SK-N-SH (cell line): Measurements from ENCODE around the gene CMTM2. TPM values are rescaled to one million over a fixed set of nuclear protein-coding genes. Genes with fewer than 3 reads are reported as not detected.

Experiments used
- CTCF ChIA-PET: fragments of 300-600, 350-600 bp; formaldehyde crosslinking; extraction: SDS; loops from one replicate; lab custom pipeline; 2021; lab: Yijun Ruan, JAX
- POLR2A ChIA-PET: fragments of 350-600 bp; sonication (Branson Sonifier 250); formaldehyde crosslinking; extraction: SDS; loops from one replicate; lab custom pipeline; 2020; ENCODE audit warnings: antibody characterized with exemption, inconsistent platforms; lab: Yijun Ruan, JAX
- DNase-seq: peaks from one replicate; pipeline ENCODE4 v3.0.0; 2012
- H2AFZ ChIP-seq: fragments of 200-600 bp; sonication (generic); 2 replicates; pipeline ENCODE4 v1.8.1; 2016; ENCODE audit warnings: antibody characterized with exemption, mild to moderate bottlenecking, low read depth
- H3F3A ChIP-seq: fragments of 200-600 bp; sonication (generic); replicated peaks from 2 replicates; pipeline ENCODE3; 2016; ENCODE audit warnings: antibody characterized with exemption, mild to moderate bottlenecking; ENCODE audit not compliant: insufficient read depth
- H3K27ac ChIP-seq, 2 experiments: fragments of 200-500 bp in 1 of 2; fragments of 200-600 bp in 1 of 2; sonication (Bioruptor generic) in 1 of 2; sonication (generic), shearing (Covaris generic) in 1 of 2; 2 replicates each; pipeline versions ENCODE4 v1.5.1 to v1.6.1; 2014 to 2016; ENCODE audit warnings: low read depth in 2 of 2, inconsistent platforms in 1 of 2, low read length in 1 of 2, mild to moderate bottlenecking in 1 of 2, mixed read lengths in 1 of 2
- H3K27me3 ChIP-seq: fragments of 200-600 bp; sonication (generic), shearing (Covaris generic); 2 replicates; pipeline ENCODE4 v1.6.1; 2016; ENCODE audit warnings: mixed run types; ENCODE audit not compliant: insufficient read depth
- H3K36me3 ChIP-seq, 2 experiments: fragments of 200-500 bp in 1 of 2; fragments of 200-600 bp in 1 of 2; sonication (Bioruptor generic) in 1 of 2; sonication (generic) in 1 of 2; replicated peaks in 1 of 2; 2 replicates each; pipeline versions ENCODE3 to v1.5.1; 2014 to 2016; ENCODE audit warnings: low read length in 1 of 2, mild to moderate bottlenecking in 1 of 2; ENCODE audit not compliant: insufficient read depth in 2 of 2, control insufficient read depth in 1 of 2
- H3K4me1 ChIP-seq, 2 experiments: fragments of 200-500 bp in 1 of 2; fragments of 200-600 bp in 1 of 2; sonication (Bioruptor generic) in 1 of 2; sonication (generic), shearing (Covaris generic) in 1 of 2; 2 replicates each; pipeline versions ENCODE4 v1.5.1 to v1.6.1; 2014 to 2016; ENCODE audit warnings: low read depth in 1 of 2, low read length in 1 of 2, mixed run types in 1 of 2; ENCODE audit not compliant: insufficient read depth in 2 of 2, control insufficient read depth in 1 of 2
- H3K4me2 ChIP-seq: fragments of 200-600 bp; sonication (generic), shearing (Covaris generic); 2 replicates; pipeline ENCODE4 v1.6.1; 2017; ENCODE audit warnings: mixed run types
- H3K4me3 ChIP-seq, 2 experiments: fragments of 200-500 bp in 1 of 2; fragments of 200-600 bp in 1 of 2; sonication (Bioruptor generic) in 1 of 2; sonication (generic), shearing (Covaris generic) in 1 of 2; 2 replicates each; pipeline versions ENCODE4 v1.5.1 to v1.8.1; 2014 to 2016; ENCODE audit warnings: low read depth in 2 of 2, inconsistent platforms in 1 of 2, low read length in 1 of 2, mild to moderate bottlenecking in 1 of 2, mixed read lengths in 1 of 2, moderate library complexity in 1 of 2
- H3K79me2 ChIP-seq: fragments of 200-600 bp; sonication (generic); 2 replicates; pipeline ENCODE4 v1.8.1; 2017; ENCODE audit warnings: mild to moderate bottlenecking; ENCODE audit not compliant: insufficient read depth
- H3K9ac ChIP-seq: fragments of 200-600 bp; sonication (generic); 2 replicates; pipeline ENCODE4 v1.6.1; 2017; ENCODE audit warnings: mixed run types
- H3K9me2 ChIP-seq: fragments of 200-600 bp; sonication (generic); 2 replicates; pipeline ENCODE4 v1.6.1; 2017; ENCODE audit warnings: mixed run types
- H3K9me3 ChIP-seq: fragments of 200-600 bp; sonication (generic); 2 replicates; pipeline ENCODE4 v1.6.1; 2017; ENCODE audit warnings: mixed run types, mild to moderate bottlenecking, moderate library complexity
- H4K20me1 ChIP-seq: fragments of 200-600 bp; sonication (generic); 2 replicates; pipeline ENCODE4 v1.6.1; 2017; ENCODE audit warnings: mild to moderate bottlenecking, mixed run types; ENCODE audit not compliant: insufficient read depth
- CTCF ChIP-seq: fragments of 200-600 bp; sonication (generic); IDR thresholded peaks from 2 replicates; pipeline ENCODE4 v1.6.1; 2017; ENCODE audit warnings: antibody characterized with exemption, mild to moderate bottlenecking, moderate library complexity
- ELF1 ChIP-seq: IDR thresholded peaks from 2 replicates; pipeline ENCODE4 v1.4.0; 2012
- EP300 ChIP-seq, 2 experiments: IDR thresholded peaks; 2 replicates each; pipeline versions ENCODE4 v1.4.0 to v1.6.1; 2012; ENCODE audit warnings: borderline replicate concordance in 1 of 2, low read depth in 1 of 2, low read length in 1 of 2
- EZH2phosphoT487 ChIP-seq: fragments of 200-600 bp; sonication (generic); IDR thresholded peaks from 2 replicates; pipeline ENCODE4 v1.6.1; 2017; ENCODE audit warnings: low read depth, mixed run types, mild to moderate bottlenecking, antibody characterized with exemption, moderate library complexity, borderline replicate concordance
- FOSL2 ChIP-seq: IDR thresholded peaks from 2 replicates; pipeline ENCODE4 v1.4.0; 2012; ENCODE audit warnings: low read depth, mild to moderate bottlenecking, moderate library complexity, borderline replicate concordance
- FOXJ3 ChIP-seq: sonication (generic); formaldehyde crosslinking; IDR thresholded peaks from 2 replicates; pipeline ENCODE4 v1.5.1; 2020; ENCODE audit warnings: mild to moderate bottlenecking, missing genetic modification reagents
- FOXM1 ChIP-seq: IDR thresholded peaks from 2 replicates; pipeline ENCODE4 v1.4.0; 2012; ENCODE audit warnings: low read depth, mild to moderate bottlenecking
- GATA2 ChIP-seq: sonication (generic); formaldehyde crosslinking; IDR thresholded peaks from 2 replicates; pipeline ENCODE4 v1.5.0; 2020; ENCODE audit warnings: mild to moderate bottlenecking, missing genetic modification reagents
- MXI1 ChIP-seq: IDR thresholded peaks from 2 replicates; pipeline ENCODE4 v1.6.1; 2012; ENCODE audit warnings: mild to moderate bottlenecking, low read depth, low read length, improper control_type of control experiment
- NFIC ChIP-seq: IDR thresholded peaks from 2 replicates; pipeline ENCODE4 v1.4.0; 2012; ENCODE audit warnings: borderline replicate concordance
- NRF1 ChIP-seq: IDR thresholded peaks from 2 replicates; pipeline ENCODE4 v1.6.1; 2012; ENCODE audit warnings: low read depth, mild to moderate bottlenecking, low read length
- REST ChIP-seq: IDR thresholded peaks from 2 replicates; pipeline ENCODE4 v1.6.1; 2012; ENCODE audit warnings: mild to moderate bottlenecking, low read depth, low read length, moderate library complexity
- TAF1 ChIP-seq: IDR thresholded peaks from 2 replicates; pipeline ENCODE4 v1.6.1; 2012; ENCODE audit warnings: low read depth, mild to moderate bottlenecking, low read length, moderate library complexity, borderline replicate concordance
- YY1 ChIP-seq: IDR thresholded peaks from 2 replicates; pipeline ENCODE4 v1.4.0; 2012; ENCODE audit warnings: low read depth, mild to moderate bottlenecking
- ZBTB33 ChIP-seq: IDR thresholded peaks from 2 replicates; pipeline ENCODE4 v1.4.0; 2012; ENCODE audit warnings: low read depth, borderline replicate concordance
- WGBS: methylation state at CpG from one replicate; pipeline ENCODE4 v1.1.6; 2017; ENCODE audit warnings: low lambda C conversion rate; 5-methylcytosine and 5-hydroxymethylcytosine counted together
- polyA plus RNA-seq, 3 experiments: library from polyadenylated mRNA; depleted of rRNA; stranded (reverse); fragments of >200 nt; gene quantifications; 2 replicates each; pipeline ENCODE4 v1.2.3, GENCODE V29; 2012

The CMTM2 gene
- polyA plus RNA-seq, 1 of the 3 experiments (the other 2 are of a cell fraction) = not detected

- TF ChIP-seq CTCF = no peak
Measured at GRCh38 chr16:66536525-66536924, 42.7 kb upstream of the CMTM2 start (continued).

- Histone ChIP-seq H3K79me2 (no peaks in the 10 kb centered on the region), H3K36me3 (peaks cover 4 to 9% of the 10 kb centered on the region in 2 experiments), H3K4me3 (no peak overlapping the region), H3F3A (no peaks in the 10 kb centered on the region), H2AFZ (no peak overlapping the region), H3K4me2 (no peak overlapping the region), H3K9me2 (no peaks in the 10 kb centered on the region), H3K4me1 (no peaks in the 10 kb centered on the region), H3K27ac (no peak overlapping the region), H3K9me3 (no peaks in the 10 kb centered on the region), H3K9ac (no peak overlapping the region), H4K20me1 (no peaks in the 10 kb centered on the region), H3K27me3 (no peaks in the 10 kb centered on the region)
- ChIA-PET POLR2A (no interaction called here), CTCF (interaction anchor here (2.4 kb wide), 1 partner anchor 11 kb away, joined by 9 read pairs; no protein-coding TSS in a partner anchor)
- DNase-seq = no peak
- WGBS = 100% methylated on average over 2 of the region's 2 CpGs
- no peak for TF ChIP-seq ZBTB33
- TF ChIP-seq FOXM1 = no peak
- TF ChIP-seq TAF1 = no peak
- TF ChIP-seq CTCF = no peak
- no peak for TF ChIP-seq ELF1
- no peak for TF ChIP-seq FOXJ3 (CRISPR knock-in tag)
- no peak for TF ChIP-seq REST
- TF ChIP-seq MXI1 = no peak
- no peak for TF ChIP-seq NFIC
- TF ChIP-seq YY1 = no peak
- TF ChIP-seq EP300 (IDR thresholded peaks at IDR 0.05; ENCODE audit: borderline replicate concordance in 1 of 2, low read depth in 1 of 2, low read length in 1 of 2) = no peak
- TF ChIP-seq EZH2phosphoT487 = no peak
- no peak for TF ChIP-seq NRF1
- TF ChIP-seq GATA2 (CRISPR knock-in tag) = no peak
- no peak for TF ChIP-seq FOSL2
Measured at GRCh38 chr16:66537236-66537635, 42.0 kb upstream of the CMTM2 start.
